SKM-1 (cell line): ENCODE measurements around the gene UTS2.

Source experiments
- DNase-seq: peaks from one replicate; lab custom pipeline; 2025; ENCODE audit not compliant: unreplicated experiment; lab: John Stamatoyannopoulos, UW

The UTS2 gene, protein sequence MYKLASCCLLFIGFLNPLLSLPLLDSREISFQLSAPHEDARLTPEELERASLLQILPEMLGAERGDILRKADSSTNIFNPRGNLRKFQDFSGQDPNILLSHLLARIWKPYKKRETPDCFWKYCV

DNA sequence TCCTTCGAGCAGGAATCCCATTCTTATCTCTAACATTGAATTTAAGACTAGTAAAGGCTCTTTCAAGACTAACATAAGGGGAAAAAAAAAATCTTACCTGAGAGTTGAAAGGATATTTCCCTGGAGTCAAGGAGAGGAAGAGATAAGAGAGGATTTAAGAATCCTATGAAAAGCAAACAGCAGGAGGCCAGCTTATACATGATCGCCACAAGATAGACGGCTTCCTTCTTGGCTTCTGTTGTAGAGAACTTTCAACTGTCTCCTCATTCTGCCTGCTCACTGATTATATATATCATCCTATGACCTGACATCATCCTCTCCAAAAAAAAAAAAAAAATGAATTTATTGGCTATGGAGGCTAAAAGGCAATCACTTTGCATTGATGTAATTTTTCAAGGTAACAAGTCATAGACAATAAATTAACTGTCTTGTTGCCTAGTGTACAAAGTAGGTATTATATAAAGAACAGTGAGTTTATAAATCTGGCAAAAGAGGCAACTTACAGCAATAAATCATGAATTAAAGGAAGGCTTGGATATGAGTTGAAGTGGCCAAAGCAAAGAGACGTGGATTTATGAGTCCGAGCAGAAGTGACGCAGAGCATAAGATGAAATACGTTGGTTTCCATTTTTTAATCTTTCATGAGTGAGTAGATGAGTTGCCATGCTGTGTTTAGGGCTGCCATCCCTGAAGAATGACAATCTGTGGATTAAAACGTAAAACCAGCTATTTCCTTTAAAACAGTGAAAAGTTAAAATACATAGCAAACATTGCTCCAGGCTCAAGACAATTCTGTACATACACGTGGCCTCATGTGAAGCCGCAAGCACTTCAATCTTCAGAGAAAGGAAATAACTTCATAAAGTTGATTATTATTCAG lies at the start of gene UTS2:
TSS of gene UTS2 (minus strand) at position 262 of the 880 bp plus-strand sequence. CDS start at position 200, 62 bp downstream.
- DNase-seq = no peak

DNA sequence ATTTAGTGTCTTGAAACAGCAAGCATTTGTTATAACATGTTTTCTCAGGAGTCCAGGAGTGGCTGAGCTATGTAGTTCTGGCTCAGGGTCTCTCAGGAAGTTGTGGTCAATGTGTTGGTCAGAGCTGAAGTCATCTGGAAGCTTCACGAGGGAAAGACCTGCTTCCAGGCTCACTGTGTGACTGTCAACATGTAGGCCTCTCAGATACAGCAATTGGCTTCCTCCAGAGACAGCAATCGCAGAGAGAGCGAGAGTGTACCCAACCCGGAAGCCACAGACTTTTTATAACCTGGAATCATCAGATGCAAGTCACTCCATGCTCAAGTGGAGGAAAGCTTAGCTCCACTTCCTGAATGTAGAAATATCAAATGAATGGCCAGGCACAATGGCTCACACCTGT lies 46.9 kb upstream of the UTS2 start:
- peak; percentile 60 for DNase-seq

DNA sequence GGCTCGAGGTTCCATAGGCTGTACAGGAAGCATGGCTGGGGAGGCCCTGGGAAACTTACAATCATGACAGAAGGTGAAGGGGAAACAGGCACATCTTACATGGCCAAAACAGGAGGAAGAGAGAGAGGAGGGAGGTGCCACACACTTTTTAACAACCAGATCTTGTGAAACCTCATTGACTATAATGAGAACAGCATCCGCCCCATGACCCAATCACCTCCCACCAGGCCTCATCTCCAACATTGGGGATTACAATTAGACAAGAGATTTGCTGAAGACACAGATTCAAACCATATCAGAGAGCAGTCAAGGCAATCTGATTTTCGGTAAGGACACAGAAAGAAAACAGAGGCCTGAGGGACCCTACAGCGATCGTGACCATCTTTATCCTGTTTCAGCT lies 46.1 kb upstream of the UTS2 start:
- no peak for DNase-seq

DNA sequence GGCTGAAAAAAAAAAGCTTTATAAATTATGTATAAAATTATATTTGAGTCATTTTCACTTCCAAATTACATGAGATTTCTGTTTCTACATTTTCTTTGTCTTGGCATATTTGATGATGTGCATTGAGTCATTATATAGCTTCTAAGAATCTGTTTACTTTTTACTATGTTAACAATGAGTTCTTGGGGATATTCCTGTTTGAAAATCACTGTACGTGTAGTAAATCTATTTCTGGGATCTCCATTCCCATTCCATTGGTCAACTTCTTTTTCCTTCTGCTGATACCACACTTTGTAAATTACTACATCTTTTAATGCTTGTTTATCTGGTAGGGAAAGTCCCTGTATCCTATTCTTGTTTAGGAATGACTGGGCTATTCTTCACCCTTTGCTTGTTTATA lies 44.1 kb upstream of the UTS2 start:
- DNase-seq = no peak

DNA sequence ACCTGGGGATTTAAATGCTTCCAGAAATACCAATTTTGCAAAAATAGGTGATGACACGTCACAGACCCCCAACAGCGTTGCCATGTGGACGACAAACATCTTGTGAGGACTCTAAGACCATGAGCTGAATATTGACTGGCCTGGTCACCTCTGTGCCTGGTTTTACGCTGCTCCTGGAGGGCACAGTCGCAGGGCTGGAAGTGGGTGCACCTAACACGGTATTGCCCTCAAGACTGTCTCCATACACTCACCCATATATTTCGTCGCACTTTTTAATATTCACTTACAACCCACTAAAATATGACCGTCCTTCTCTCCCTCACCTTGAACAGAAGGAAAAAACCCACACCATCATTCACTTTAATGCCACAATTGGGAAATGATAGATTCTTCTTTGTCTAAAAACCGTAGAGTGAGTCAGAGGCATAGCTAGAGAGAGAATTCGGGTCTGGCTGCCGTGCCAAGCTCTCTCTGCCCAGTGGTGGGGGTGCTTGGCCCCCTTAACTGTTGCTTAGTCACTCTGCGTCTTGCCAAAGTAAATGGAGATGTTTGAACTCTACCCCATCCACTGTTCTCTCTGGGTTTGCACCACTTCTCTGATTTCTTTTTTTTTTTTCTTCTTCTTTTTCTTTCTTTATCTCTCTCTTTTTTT lies 40.8 kb upstream of the UTS2 start:
- DNase-seq = no peak

DNA sequence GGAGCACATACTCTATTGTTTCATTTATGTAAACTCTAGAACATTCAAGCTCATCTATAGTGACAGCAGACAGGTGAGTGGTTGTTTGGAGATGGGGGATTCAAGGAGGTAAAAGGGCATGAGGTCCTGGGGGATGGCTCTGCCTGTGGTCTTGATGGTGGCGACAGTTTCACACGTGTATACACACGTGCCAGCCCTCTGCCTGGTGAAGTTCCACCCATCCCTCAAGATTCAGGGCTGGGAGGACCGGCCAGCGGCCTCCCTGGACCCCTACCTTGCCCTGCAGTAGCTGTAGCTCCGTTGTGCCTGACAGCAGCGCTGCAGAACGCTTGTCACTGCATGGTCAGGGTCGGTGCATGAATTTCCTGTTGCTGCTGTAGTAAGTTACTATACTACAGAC lies 38.9 kb upstream of the UTS2 start:
- no peak for DNase-seq

DNA sequence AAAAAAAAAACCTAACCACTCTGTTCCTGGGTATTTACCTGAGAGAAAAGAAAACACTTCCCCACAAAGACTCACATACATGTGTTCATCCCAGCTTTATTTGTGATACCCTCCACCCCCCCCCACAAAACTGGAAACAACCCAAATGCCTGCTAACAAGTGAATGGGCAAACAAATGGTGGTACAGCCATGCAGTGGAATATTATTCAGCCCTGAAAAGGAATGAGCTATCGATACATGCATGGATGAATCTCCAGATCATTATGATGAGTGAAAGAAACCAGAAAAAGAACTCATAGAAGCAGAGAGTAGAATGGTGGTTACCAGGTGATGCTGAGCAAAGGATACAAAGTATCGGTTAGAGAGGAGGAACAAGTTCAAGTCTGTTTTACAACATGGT lies 38.0 kb upstream of the UTS2 start:
- no peak for DNase-seq

DNA sequence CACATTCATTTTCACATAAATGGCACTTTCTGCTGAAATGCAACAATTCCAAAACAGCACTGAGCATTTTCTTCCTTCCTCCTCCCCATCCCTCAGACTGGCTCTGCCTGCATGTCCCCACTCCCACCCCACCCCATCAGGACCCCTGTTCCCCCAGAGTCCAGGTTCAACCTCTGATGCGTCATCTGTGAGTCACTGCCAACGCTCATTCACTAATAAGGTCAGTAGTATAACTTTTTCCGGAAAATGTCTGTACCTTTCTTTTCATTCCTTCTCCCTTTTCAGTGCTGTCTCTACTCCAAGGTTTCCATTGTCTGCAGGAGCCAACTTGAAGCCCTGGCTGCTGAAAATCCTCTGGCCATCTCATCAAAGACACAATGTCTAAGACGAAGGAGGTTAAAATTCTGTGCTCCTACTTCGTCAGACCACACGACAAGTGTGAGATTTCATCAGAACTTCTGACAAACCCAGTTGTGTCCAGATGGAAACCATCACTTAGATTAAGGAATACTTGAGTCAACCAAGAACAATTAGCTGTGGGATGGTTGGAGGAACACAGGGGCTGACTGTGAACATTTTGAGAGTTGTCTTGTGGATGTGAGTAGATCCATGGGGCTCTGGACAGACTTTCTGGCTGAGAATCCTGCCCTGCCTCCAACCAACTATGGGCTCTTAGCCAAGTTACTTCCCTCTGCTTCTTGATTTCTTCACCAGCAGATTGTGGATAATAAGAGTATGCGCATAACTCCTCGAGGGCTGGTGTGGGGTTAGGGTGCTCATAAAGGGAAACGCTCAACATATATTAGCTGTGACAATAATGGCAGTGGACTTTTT lies 35.6 kb upstream of the UTS2 start:
- DNase-seq = no peak

DNA sequence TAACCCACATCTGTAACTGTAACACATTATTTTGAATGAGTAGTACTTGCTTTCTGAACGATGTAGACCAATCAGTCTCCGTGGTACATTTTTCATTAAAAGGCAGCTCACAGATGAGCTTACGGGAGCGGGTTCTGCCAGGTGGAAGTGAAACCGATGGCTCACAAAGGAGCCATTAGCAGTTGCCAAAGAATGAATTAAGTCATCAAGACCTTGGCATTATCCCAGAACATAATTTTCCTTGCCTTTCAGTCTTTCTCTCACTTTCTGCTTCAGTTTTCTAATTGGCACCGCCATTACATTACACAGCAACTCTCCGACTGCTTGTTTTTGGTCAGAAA lies 33.5 kb upstream of the UTS2 start:
- no peak for DNase-seq

DNA sequence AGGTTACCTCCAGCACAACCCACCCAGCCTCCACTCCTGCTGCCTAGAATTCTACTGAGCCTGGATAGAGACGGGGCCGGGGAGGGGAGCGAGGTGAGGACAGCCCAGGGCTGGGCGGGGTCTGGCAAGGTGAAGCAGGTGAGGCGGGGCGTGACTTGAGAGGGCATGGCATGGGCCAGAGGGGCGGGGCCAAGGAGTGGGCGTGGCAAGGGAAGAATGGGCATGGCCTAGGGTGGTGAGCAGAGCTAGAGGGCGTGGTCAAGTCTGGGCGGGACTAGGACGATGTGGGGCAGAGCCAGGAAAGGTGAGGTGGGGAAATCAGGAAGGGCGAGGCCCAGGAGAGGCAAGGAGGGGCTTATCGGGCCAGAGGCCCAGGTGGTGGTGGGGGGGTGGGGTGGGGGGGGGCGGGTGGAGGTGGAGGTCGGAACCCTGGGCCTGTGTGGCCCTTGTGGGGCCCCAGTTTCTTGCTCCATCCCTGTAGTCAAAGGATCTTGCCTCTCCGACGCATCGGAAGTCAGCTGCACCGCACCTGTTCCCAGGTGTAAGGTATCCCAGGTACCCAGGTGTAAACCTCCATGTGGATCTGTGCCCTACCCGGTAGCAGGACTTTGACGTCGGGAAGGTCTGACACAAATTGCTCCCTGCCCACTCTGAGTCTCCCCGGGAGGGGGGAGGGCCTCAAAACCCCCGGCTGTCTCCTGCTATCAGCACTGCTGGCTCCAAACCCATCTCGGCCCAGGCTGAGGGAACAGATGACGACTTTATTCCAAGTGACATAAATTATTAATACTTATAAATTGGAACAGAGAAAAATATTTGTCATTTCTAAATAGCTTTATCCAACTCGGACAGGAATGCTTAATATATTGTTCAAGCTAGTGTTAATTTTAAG lies 32.9 kb upstream of the UTS2 start:
- no peak for DNase-seq

DNA sequence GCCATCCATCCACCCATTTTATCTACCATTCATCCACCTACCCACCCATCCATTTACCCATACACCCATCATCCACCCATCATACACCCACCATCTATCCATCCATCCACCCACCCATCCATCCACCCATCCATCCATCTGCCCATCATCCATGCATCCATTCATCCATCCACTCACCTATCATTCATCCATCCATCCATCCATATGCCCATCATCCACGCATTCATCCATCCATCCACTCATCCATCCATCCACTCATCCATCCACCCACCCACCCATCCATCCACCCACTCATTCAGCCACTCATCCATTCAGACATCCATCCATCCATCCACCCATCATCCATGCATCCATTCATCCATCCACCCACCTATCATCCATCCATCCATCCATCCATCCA lies 31.9 kb upstream of the UTS2 start:
- DNase-seq = no peak

DNA sequence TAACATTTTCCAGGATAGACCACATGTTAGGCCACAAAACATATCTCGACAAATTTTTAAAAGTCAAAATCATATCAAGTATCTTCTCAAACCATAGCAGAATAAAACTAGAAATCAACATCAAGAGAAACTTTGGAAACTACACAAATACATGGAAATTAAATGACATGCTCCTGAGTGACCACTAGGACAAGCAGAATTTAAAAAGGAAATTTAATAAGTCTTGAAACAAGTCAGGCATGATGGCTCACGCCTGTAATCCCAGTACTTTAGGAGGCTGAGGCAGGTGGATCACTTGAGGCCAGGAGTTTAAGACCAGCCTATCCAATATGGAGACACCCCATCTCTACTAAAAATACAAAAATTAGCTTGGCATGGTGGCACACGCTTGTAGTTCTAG lies 26.4 kb upstream of the UTS2 start:
- DNase-seq = no peak

DNA sequence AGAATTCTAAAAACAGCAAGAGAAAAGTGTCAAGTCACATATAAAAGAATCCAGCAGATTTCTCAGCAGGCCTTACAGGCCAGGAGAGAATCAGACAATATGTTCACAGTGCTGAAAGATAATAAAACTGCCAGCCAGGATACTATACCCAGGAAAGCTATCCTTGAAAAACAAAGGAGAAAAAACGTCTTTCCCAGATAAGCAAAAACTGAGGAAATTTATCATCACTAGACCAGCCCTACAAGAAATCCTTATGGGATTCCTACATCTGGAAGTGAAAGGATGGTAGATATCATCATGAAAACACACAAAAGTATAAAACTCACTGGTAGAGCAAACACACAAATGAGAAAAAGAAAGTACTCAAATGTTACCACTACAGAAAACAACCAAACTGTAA lies 25.2 kb upstream of the UTS2 start:
- no peak for DNase-seq

DNA sequence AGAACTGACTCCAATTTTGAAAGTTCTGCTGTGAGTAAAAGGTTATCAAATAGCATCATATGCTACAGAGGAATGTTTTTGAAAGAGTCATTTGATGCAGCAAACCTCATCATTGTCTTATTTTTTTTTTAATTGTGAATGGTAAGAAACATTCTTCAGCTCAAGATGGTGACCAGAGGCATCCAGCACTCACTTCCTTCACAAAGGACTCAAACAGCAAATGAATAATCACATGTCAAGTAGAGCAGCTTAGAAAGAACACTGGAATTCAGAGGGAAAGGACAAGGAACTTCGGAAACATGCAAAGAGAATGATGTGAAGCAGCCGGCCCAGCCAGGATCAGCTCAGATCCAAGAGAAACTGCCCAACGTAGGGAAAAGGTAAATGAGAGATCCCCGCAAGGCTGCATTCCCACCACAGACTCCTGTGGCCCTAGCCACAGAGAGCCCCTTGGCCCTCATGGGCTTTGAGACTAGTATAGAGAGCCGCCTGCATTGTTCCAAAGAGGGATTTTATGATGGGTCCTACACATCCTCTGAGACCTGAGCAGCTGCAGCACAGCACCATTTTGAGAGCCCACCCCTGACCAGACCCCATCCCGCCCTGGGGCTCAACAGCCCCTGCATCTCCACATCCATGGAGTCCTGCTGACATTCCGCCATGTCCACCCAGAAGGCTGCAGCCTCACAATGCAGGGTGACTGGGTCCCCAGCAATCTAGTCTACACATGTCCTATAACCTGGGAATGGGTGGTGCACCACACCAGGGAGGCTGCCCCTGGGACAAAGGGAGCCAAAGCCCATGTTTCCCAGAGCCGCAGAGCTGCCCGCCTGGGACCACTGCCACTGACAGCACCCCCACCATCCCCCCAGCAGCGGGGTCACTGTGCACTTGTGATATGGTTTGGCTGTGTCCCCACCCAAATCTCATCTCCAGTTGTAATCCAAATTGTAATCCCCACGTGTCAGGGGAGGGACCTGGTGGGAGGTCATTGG lies 21.2 kb upstream of the UTS2 start:
- DNase-seq = no peak

DNA sequence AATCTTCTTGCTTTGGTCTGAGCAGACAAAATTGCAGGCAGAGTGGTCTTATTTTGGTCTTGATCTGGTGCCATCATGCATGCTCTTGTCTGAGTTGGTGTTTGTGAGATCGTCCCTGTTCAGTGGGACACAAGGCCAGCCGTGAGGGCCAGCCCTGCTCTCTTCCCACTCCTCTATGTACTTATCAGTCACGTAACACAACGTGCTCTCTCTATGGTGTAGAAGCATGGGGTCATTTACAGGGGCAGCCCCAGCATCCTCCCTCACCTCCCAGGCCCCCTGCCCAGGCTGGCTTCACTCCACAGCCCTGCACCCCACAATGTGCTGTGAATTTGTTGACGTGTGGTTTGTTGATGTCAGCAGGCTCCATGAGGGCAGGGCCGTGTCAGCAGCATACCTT lies 18.3 kb upstream of the UTS2 start:
- DNase-seq = no peak

DNA sequence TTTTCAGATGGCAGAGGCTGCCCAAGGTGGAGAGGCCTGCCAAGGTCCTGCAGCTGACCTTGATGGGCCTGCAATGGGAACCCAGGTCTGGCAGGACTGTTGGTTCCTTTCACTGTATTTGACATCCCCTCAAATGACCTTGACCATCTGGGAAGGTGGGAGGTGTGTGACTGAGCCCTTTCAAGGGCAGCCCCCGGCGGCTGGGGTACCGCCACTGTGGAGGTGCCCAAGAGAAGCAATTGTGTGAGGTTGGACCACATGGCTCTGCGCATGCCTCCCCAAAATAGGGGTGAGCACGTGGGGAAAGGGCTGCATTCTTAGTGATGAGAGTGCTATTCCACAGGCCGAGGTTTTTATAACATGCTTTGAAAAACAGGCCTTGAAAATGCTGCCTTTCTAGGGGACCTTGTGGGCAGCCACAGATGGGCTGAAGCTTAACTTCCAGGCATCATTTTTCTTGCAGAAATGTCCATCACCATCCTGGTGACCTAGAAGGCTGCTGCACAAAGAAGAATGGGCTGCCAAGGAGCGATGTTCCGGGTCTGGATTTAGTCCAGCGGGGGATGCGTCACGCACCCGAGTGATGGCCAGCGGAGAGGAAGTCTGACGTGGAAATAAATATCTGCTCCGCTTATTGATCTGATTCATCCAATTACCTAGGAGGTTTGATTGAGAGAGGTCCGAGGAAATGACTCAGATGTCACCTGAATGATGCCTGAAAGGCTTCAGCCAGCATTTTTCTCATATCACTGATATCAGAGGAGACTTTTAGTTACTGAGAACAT lies 16.5 kb upstream of the UTS2 start:
- no peak for DNase-seq

DNA sequence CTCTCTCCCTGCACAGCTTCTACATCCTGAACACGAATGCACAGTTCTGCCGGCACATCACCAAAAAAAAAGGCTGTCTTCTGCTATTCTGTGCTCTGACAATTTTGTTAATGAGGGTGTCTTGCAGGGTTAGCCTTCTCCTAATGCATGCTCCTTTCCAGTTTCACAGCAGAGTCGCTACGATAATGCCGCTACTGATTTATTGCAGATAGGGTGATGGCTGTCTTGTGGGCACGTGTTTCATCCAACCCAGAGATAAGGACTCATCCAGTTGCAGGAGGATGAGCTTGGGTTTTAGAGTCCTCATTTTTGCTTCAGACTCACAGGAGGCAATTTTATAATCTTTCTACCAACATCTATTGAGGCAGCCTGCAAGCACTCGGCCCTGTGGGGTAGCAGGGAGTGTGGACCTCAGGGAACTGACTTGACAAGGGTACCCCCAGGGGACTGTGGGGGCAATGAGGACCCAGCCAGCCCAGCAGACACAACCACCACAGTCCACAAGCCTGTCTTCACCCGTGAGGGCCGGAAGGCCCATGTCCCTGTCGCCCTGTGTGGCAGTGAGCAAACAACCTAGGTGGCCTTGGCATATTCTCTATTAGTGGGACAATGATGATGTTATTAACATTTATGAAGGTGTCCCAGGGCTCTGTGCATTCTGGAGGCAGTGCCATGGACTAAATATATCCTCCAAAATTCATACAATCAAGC lies 15.4 kb upstream of the UTS2 start:
- DNase-seq = no peak

DNA sequence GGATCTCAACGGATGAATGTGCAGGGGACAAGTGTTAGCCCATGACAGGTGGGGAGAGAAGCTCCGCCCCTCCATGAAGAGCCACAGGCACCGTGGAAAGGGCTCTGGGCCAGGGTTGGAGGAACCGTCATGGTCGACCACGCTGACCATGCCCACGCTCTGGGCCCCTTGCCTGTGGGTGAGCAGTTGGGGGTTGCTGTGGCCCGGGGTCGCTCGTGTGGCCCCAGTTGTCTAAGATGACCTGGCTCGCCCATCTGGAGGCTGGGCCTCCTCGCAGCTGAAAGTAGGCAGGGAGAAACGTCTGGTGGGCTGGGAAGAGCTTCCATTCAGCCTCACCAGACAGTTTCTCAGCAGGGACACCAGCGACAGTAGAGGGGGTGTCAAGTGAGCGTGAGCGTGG lies 13.1 kb upstream of the UTS2 start:
- DNase-seq = no peak
